ENCODE measurements around the gene ATP2B2.
A peak's percentile ranks its signal among the peaks of the same experiment; 100 is the strongest.

Gene ATP2B2

DNA sequence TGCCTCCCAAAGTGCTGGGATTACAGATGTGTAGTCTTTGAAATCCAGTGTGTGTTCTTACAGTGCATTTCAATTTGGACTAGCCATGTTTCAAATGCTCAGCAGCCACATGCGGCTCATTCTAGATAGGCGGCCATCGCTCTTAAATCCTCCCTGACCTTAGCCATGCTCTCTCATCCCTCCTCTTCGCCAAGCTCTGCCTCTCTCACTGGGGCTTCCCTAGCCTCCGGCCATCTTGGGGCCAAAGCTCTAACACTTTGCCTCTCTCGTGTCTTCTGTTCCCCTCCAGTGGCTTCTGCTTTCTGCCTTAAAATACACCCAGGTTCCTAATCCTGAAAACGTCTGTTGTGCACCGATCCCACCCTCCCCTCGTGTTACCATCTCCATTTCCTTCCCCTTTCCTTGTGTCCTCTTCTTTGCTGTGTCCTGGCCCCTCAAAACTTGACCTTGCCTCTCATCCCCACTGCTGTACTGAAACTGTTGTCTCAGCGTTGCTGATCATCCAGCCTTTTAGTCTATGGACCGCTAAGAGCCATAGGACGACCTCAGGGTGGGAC is 211.3 kb downstream of the ATP2B2 start:
- TF ChIP-seq ZNF274 (IDR thresholded peaks at IDR 0.05; ENCODE audit: low read depth, low read length): no peak
- H3K4me3 ChIP-seq (ENCODE audit: low read length): no peak overlapping the region

DNA sequence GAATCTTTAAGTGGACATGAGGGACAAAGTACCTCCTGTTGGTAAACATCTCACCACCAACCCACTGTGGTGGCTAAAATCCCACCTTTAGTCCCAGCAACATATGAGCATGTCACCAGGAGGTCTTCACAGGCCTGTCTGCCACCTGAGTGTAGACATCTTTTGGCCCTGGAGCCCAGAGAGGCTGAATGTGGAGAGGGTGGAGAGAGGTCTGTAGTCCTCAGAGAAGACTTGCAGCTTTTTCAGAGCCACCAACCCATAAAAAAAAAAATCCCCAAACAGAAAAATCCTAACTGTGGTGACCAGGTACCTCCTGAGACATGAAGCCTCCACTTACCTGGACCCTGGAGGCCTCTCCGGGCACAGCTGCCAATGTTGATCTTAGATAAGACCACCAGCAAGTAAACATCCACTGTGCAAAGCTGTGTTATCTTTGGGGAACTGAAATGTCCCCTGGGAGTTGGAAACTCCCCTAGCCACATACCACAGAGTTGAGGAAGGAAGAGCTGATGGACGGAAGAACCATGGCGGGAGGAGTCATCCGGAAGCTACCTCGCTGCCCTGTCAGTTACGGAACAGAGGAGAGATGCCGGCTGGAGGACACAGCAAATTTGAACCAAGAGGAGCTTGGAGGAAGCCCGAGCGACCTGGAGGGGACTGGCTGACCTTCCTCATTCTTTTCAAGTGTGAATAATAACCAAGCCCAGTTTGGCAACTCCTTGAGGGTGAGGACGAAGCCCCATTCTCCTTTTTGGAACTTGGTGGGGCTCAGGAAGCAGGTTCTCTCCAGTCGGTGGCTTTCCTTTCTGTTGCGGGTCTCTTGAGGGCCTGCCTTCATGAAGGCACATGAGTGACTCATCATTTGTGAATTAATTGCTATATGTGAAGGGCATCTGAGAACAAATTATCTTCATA is 212.6 kb downstream of the ATP2B2 start, which contains the start of gene GHRL:
TSS of gene GHRL (minus strand) at position 443 of the 915 bp plus-strand sequence. CDS start 2,767 bp downstream, outside the sequence.
- peak within 1 kb of the TSS; percentile 31; the same call in 1 of the 2 replicates for H3K4me3 ChIP-seq (ENCODE audit: low read length)
- no peak for TF ChIP-seq ZNF274 (IDR thresholded peaks at IDR 0.05; ENCODE audit: low read depth, low read length)

DNA sequence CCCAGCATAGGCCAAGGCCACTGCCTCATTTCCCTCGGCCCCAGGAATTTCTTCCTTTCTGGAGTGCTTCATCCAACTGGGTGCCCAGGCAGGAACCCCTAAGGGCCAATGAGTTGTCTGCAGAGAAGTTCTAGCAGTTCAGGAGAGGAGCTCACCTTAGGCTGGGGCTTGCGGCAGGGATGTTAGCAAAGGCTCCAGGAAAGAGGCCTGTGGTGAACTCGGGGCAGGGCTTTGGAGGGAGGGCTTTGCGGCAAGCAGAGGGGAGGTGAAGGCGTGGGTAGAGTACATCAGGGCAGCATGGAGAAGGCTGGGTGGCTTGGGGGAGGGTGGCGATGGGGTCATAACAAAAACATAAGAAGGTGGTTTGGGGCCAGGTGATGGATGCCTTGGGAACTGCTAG is 213.7 kb downstream of the ATP2B2 start:
- no peak overlapping the region for H3K4me3 ChIP-seq (ENCODE audit: low read length)
- TF ChIP-seq ZNF274 (IDR thresholded peaks at IDR 0.05; ENCODE audit: low read depth, low read length): no peak

DNA sequence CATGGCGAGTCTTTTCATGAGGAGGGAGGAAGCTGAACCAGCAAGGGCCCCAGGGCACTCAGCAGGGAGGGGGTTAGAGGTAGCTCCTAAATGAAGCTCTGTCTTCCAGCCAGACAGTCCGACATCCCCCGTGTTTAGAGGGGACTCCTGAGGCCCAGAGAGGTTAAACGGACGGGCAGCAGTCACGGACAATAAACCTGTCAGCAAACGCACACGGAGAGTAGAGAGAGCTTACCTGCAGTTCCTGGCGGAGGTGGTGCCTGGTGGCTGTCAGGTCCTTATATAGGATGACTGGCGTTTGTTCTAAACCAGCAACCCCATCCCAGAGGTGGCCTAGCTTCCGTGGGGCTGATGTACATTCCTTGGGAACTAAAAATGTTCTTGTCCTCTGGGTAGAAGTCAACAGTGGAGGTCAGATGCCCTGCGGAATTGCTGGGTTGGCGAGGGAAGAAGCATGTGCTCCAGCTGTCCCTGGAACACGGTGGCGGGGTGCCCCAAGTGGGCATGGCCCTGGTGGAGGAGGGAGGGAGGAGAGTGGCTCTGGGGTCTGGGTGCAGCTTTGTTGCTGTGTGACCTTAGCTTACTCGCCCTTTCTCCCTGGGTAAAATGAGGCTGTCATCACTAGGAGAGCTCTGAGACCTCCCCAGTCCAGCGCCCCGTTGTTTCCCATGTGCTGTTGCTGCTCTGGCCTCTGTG is 214.8 kb downstream of the ATP2B2 start:
- no peak overlapping the region for H3K4me3 ChIP-seq (ENCODE audit: low read length)
- no peak for TF ChIP-seq ZNF274 (IDR thresholded peaks at IDR 0.05; ENCODE audit: low read depth, low read length)

GRCh38 chr3:10289787-10290355 is 215.5 kb downstream of the ATP2B2 start:
- H3K4me3 ChIP-seq (ENCODE audit: low read length): no peak overlapping the region
- TF ChIP-seq ZNF274 (IDR thresholded peaks at IDR 0.05; ENCODE audit: low read depth, low read length): no peak

DNA sequence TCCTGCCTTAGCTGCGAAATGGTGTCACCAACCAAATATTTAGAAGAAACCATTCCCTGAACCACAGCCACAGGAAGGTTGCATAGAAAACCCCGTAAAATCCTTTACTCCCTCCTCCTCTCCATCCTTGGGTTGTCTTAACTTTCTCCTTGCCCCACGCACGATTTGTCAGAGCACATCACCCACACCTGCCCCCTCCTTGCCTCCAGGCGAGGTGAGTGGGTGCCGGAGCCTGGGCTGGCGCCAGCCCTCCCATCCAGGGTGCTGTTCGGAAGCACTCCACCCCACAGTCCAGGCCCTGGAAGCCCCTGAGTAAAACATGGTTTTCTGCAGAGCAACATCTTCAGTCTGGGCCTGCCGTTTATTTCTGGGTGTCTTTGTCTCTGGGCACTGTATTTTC is 216.3 kb downstream of the ATP2B2 start:
- no peak overlapping the region for H3K4me3 ChIP-seq (ENCODE audit: low read length)
- TF ChIP-seq ZNF274 (IDR thresholded peaks at IDR 0.05; ENCODE audit: low read depth, low read length): no peak

- TF ChIP-seq ZNF274 (IDR thresholded peaks at IDR 0.05; ENCODE audit: low read depth, low read length): no peak
- H3K4me3 ChIP-seq (ENCODE audit: low read length): no peak overlapping the region
Measured at GRCh38 chr3:10288575-10288960, 216.8 kb downstream of the ATP2B2 start.

GRCh38 chr3:10287936-10288574 is 217.3 kb downstream of the ATP2B2 start:
- no peak overlapping the region for H3K4me3 ChIP-seq (ENCODE audit: low read length)
- no peak for TF ChIP-seq ZNF274 (IDR thresholded peaks at IDR 0.05; ENCODE audit: low read depth, low read length)

DNA sequence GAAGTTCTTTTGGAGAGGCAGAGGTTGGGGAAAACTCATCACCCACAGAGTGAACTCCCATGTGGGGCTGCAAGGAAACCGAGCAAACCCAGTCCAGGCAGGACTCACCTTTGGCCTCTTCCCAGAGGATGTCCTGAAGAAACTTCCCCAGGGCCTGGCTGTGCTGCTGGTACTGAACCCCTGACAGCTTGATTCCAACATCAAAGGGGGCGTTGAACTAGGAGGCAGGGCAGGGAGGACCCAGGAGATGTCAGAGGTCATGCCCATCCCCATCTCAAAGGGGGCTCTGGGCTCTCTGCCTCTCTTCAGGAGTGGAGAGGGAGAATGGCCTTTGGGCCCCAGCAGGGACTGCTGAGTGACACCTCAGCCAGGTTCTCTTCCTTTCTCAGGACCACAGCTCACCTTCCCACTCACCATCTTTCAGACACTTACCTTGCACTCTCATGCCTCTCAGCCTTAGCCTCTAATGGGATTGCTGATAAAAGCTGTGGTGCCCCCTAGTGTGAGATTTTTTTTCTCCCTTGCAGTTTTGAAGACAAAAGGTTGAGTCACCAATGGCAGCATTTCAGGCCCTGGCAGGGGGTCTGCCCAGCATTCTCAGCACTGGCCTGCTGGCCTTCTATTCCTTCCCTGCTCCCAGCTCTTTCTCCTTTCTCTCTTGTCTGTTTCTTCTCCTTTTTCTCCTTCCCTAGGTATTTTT is 218.6 kb downstream of the ATP2B2 start:
- no peak for TF ChIP-seq ZNF274 (IDR thresholded peaks at IDR 0.05; ENCODE audit: low read depth, low read length)
- H3K4me3 ChIP-seq (ENCODE audit: low read length): no peak overlapping the region

DNA sequence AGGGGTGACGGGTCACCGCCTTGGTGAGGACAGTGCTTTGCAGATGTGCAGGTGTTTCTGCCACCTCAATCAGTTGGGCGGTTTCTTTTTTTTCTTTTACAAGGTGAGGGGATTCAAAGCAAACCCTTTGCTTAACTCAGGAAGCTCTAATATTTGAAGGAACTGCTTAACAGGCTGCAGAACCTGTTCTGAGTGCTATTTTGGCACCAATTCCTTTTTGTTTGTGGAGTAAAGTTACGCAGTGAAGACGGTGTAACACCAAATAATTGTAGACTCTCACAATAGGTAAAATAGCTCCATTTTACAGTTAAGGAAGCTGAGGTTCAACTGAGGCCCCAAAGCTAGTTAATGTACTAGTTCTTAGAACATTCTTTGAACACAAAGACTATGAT is 219.3 kb downstream of the ATP2B2 start:
- no peak for TF ChIP-seq ZNF274 (IDR thresholded peaks at IDR 0.05; ENCODE audit: low read depth, low read length)
- H3K4me3 ChIP-seq (ENCODE audit: low read length): no peak overlapping the region

DNA sequence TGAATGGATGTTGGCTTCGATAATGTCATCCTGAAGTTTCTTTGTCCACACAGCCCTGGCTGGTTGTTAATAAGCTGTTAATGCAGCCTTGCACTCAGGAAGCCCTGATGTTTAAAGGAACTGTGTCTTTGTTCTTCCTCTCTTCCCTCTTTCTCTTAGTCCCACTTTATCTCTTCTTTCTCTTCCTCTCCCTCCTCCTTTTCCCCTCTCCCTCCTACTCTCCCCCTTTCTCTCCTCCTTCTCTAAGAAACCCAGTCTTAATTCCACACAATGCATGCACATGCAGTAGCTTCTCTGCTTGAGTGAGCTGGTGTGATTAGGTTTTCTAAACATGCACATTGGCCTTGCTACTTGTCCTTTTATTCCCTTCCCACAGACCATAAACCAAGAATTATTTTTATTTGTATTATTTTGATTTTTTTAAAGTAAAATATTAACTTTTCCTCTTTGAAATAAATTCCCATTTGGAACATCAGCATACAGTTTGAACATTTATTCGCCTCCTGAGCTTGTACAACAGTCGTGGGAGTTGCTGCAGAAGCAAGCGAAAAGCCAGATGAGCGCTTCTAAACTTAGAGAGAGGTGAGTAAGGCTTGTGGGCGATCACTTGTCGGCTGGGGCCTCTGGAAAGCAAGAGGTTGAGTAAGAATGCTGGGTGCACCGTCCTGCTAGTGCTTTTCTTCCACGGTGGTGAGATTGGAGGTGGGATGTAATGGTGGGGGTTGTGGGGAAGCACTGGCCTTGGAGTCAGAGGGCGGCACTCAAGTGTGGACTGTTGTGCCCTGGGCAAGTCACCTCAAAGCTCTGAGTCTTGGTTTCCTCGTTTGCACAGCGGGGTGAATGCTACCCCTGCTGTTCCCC is 219.9 kb downstream of the ATP2B2 start:
- no peak for TF ChIP-seq ZNF274 (IDR thresholded peaks at IDR 0.05; ENCODE audit: low read depth, low read length)
- H3K4me3 ChIP-seq (ENCODE audit: low read length): no peak overlapping the region

GRCh38 chr3:10284496-10284895 is 220.9 kb downstream of the ATP2B2 start:
- H3K4me3 ChIP-seq (ENCODE audit: low read length): no peak overlapping the region
- TF ChIP-seq ZNF274 (IDR thresholded peaks at IDR 0.05; ENCODE audit: low read depth, low read length): no peak
